ENCODE measurements around the gene LDLRAD4.

LDLRAD4 gene

DNA sequence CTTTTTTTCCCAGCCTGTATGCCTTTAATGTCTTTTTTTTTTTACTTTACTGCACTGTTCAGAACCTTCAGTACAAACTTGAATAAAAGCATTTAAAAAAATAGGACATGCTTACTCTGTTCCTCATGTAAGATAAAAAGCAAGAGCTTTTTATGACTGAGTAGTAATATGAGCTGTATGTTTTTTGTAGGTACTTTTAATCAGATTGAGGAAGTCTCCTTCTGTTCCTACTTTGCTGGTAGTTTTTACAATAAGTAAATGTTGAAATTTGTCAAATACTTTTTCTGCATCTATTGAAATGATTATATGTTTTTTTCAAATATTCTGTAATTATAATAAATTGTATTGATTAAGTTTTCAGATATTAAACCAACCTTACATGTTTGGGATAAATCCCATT is 318.0 kb downstream of the LDLRAD4 start:
- H3K4me1 ChIP-seq (ENCODE audit: insufficient read depth, low read length), result peaks cover 23% of the 10 kb centered on the region
- H3K27ac ChIP-seq (ENCODE audit: low read length), result no peak overlapping the region
- peaks cover 20% of the 10 kb centered on the region for H3K36me3 ChIP-seq (ENCODE audit: insufficient read depth, low read length)
- TF ChIP-seq EZH2 (IDR thresholded peaks at IDR 0.05; ENCODE audit: borderline replicate concordance, low read depth, low read length, severe bottlenecking), result no peak
- ATAC-seq (ENCODE audit: insufficient read depth, low read depth) (no peak), DNase-seq (no peak)
- H3K9ac ChIP-seq (ENCODE audit: low read depth, low read length), result no peak overlapping the region
- H3K27me3 ChIP-seq (ENCODE audit: insufficient read depth, low read length, poor library complexity), result no peaks in the 10 kb centered on the region
- H4K20me1 ChIP-seq (ENCODE audit: insufficient read depth, low read length), result peaks cover 33% of the 10 kb centered on the region
- peaks cover 99% of the 10 kb centered on the region for H3K79me2 ChIP-seq (ENCODE audit: insufficient read depth, low read length)
- H2AFZ ChIP-seq (ENCODE audit: low read depth, low read length), result no peak overlapping the region
- H3K4me3 ChIP-seq (ENCODE audit: low read depth in 1 of 2, low read length in 2 of 2), result no peak overlapping the region
- no peaks in the 10 kb centered on the region for H3K9me3 ChIP-seq (ENCODE audit: insufficient read depth, low read length, severe bottlenecking)
- no peak overlapping the region for H3K4me2 ChIP-seq (ENCODE audit: insufficient read depth, low read length)

GRCh38 chr18:13537022-13537780 is 318.6 kb downstream of the LDLRAD4 start:
- Histone ChIP-seq H3K27me3 (ENCODE audit: insufficient read depth, low read length, poor library complexity) (no peaks in the 10 kb centered on the region), H4K20me1 (ENCODE audit: insufficient read depth, low read length) (peaks cover 27% of the 10 kb centered on the region; the same call in 1 of the 2 replicates), H3K4me2 (ENCODE audit: insufficient read depth, low read length) (no peak overlapping the region), H3K4me1 (ENCODE audit: insufficient read depth, low read length) (peaks cover 23% of the 10 kb centered on the region), H3K79me2 (ENCODE audit: insufficient read depth, low read length) (peaks cover 99% of the 10 kb centered on the region), H3K4me3 (ENCODE audit: low read depth in 1 of 2, low read length in 2 of 2) (no peak overlapping the region), H3K9me3 (ENCODE audit: insufficient read depth, low read length, severe bottlenecking) (no peaks in the 10 kb centered on the region), H3K36me3 (ENCODE audit: insufficient read depth, low read length) (peaks cover 23% of the 10 kb centered on the region), H3K9ac (ENCODE audit: low read depth, low read length) (no peak overlapping the region), H3K27ac (ENCODE audit: low read length) (peak overlapping the region; percentile 45; the same call in 1 of the 2 replicates), H2AFZ (ENCODE audit: low read depth, low read length) (no peak overlapping the region)
- ATAC-seq (ENCODE audit: insufficient read depth, low read depth), result no peak
- TF ChIP-seq, protein P1, sequence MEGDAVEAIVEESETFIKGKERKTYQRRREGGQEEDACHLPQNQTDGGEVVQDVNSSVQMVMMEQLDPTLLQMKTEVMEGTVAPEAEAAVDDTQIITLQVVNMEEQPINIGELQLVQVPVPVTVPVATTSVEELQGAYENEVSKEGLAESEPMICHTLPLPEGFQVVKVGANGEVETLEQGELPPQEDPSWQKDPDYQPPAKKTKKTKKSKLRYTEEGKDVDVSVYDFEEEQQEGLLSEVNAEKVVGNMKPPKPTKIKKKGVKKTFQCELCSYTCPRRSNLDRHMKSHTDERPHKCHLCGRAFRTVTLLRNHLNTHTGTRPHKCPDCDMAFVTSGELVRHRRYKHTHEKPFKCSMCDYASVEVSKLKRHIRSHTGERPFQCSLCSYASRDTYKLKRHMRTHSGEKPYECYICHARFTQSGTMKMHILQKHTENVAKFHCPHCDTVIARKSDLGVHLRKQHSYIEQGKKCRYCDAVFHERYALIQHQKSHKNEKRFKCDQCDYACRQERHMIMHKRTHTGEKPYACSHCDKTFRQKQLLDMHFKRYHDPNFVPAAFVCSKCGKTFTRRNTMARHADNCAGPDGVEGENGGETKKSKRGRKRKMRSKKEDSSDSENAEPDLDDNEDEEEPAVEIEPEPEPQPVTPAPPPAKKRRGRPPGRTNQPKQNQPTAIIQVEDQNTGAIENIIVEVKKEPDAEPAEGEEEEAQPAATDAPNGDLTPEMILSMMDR (IDR thresholded peaks at IDR 0.05; ENCODE audit: borderline replicate concordance, extremely low read depth, low read length, poor library complexity, severe bottlenecking), result no peak
- TF ChIP-seq EZH2 (IDR thresholded peaks at IDR 0.05; ENCODE audit: borderline replicate concordance, low read depth, low read length, severe bottlenecking), result no peak
- DNase-seq, result no peak

- Histone ChIP-seq H4K20me1 (ENCODE audit: insufficient read depth, low read length) (peaks cover 16% of the 10 kb centered on the region; the same call in 1 of the 2 replicates), H3K36me3 (ENCODE audit: insufficient read depth, low read length) (peaks cover 31% of the 10 kb centered on the region), H3K27me3 (ENCODE audit: insufficient read depth, low read length, poor library complexity) (no peaks in the 10 kb centered on the region), H2AFZ (ENCODE audit: low read depth, low read length) (no peak overlapping the region), H3K27ac (ENCODE audit: low read length) (peak overlapping the region; percentile 13), H3K9me3 (ENCODE audit: insufficient read depth, low read length, severe bottlenecking) (no peaks in the 10 kb centered on the region), H3K9ac (ENCODE audit: low read depth, low read length) (no peak overlapping the region), H3K4me2 (ENCODE audit: insufficient read depth, low read length) (no peak overlapping the region), H3K4me3 (ENCODE audit: low read depth in 1 of 2, low read length in 2 of 2) (no peak overlapping the region), H3K79me2 (ENCODE audit: insufficient read depth, low read length) (peaks cover 98% of the 10 kb centered on the region), H3K4me1 (ENCODE audit: insufficient read depth, low read length) (peaks cover 23% of the 10 kb centered on the region)
- ATAC-seq (ENCODE audit: insufficient read depth, low read depth) (peak; percentile 14; the same call in 1 of the 3 replicates), DNase-seq (no peak)
- TF ChIP-seq, protein P1 (IDR thresholded peaks at IDR 0.05; ENCODE audit: borderline replicate concordance, extremely low read depth, low read length, poor library complexity, severe bottlenecking), result no peak
- no peak for TF ChIP-seq EZH2 (IDR thresholded peaks at IDR 0.05; ENCODE audit: borderline replicate concordance, low read depth, low read length, severe bottlenecking)
Observed at GRCh38 chr18:13538630-13539029, 320.1 kb downstream of the LDLRAD4 start.

- ATAC-seq (ENCODE audit: insufficient read depth, low read depth) (peak; percentile 63; the same call in 2 of the 3 replicates), DNase-seq (peak; percentile 30)
- Histone ChIP-seq H3K36me3 (ENCODE audit: insufficient read depth, low read length) (peaks cover 35% of the 10 kb centered on the region), H3K9me3 (ENCODE audit: insufficient read depth, low read length, severe bottlenecking) (no peaks in the 10 kb centered on the region), H3K27me3 (ENCODE audit: insufficient read depth, low read length, poor library complexity) (no peaks in the 10 kb centered on the region), H2AFZ (ENCODE audit: low read depth, low read length) (no peak overlapping the region), H3K9ac (ENCODE audit: low read depth, low read length) (no peak overlapping the region), H3K79me2 (ENCODE audit: insufficient read depth, low read length) (peaks cover 98% of the 10 kb centered on the region), H3K4me2 (ENCODE audit: insufficient read depth, low read length) (no peak overlapping the region), H3K4me3 (ENCODE audit: low read depth in 1 of 2, low read length in 2 of 2) (no peak overlapping the region), H4K20me1 (ENCODE audit: insufficient read depth, low read length) (peaks cover 14% of the 10 kb centered on the region; the same call in 1 of the 2 replicates), H3K27ac (ENCODE audit: low read length) (peak overlapping the region; percentile 13; the same call in 1 of the 2 replicates), H3K4me1 (ENCODE audit: insufficient read depth, low read length) (peaks cover 23% of the 10 kb centered on the region)
- no peak for TF ChIP-seq EZH2 (IDR thresholded peaks at IDR 0.05; ENCODE audit: borderline replicate concordance, low read depth, low read length, severe bottlenecking)
- TF ChIP-seq, protein P1 (IDR thresholded peaks at IDR 0.05; ENCODE audit: borderline replicate concordance, extremely low read depth, low read length, poor library complexity, severe bottlenecking), result no peak
Observed at GRCh38 chr18:13539050-13539449, 320.5 kb downstream of the LDLRAD4 start.

Measured in DND-41 (cell line).